Hematopoietic multipotent progenitor cell (in vitro differentiated cells): ENCODE measurements around the gene BCL3. TPM values are rescaled to one million over a fixed set of nuclear protein-coding genes. Genes with fewer than 3 reads are reported as not detected.

ENCODE experiments used
- small RNA-seq: library from RNA; depleted of rRNA; stranded (forward); fragments of <200 nt; gene quantifications from one replicate; pipeline ENCODE3, GENCODE V24; 2012
- total RNA-seq: library from RNA; depleted of rRNA; stranded (reverse); fragments of >200 nt; gene quantifications from one replicate; pipeline ENCODE4 v1.2.3, GENCODE V29; 2012

The BCL3 gene
- total RNA-seq, 1 donor, result 31.0 TPM

Small RNA genes within 50 kb of the gene (small RNA-seq; reads per million reads assigned to genes)
- gene RF00156, result not detected
- gene RF00285, result not detected

Other genes with a start within 250 kb of the BCL3 start
- 18.9 TPM for gene ZNF180, start 248.2 kb upstream of the BCL3 start, total RNA-seq
- gene CEACAM20, start 219.0 kb upstream of the BCL3 start, total RNA-seq, result not detected
- gene IGSF23, start 135.1 kb upstream of the BCL3 start, total RNA-seq, result not detected
- 29.9 TPM for gene PVR, start 104.8 kb upstream of the BCL3 start, total RNA-seq
- gene CEACAM19, start 77.2 kb upstream of the BCL3 start, total RNA-seq, result 1.6 TPM
- gene CEACAM16, start 49.6 kb upstream of the BCL3 start, total RNA-seq, result not detected
- 0.54 TPM for gene CBLC, start 29.2 kb downstream of the BCL3 start, total RNA-seq
- gene BCAM, start 60.4 kb downstream of the BCL3 start, total RNA-seq, result 8.6 TPM
- gene NECTIN2, start 97.6 kb downstream of the BCL3 start, total RNA-seq, result 79.4 TPM
- gene TOMM40, start 142.5 kb downstream of the BCL3 start, total RNA-seq, result 57.6 TPM
- gene APOE, start 157.1 kb downstream of the BCL3 start, total RNA-seq, result 6.2 TPM
- 3.0 TPM for gene APOC1, start 165.9 kb downstream of the BCL3 start, total RNA-seq
- not detected for gene APOC4, start 193.5 kb downstream of the BCL3 start, total RNA-seq
- gene APOC2, start 197.3 kb downstream of the BCL3 start, total RNA-seq, result 0.27 TPM
- gene CLPTM1, start 206.7 kb downstream of the BCL3 start, total RNA-seq, result 49.8 TPM